Measurements from ENCODE around the gene TEAD4.

Gene TEAD4

GRCh38 chr12:3085341-3086139 lies 126.3 kb downstream of the TEAD4 start:
- no peak for DNase-seq

DNA sequence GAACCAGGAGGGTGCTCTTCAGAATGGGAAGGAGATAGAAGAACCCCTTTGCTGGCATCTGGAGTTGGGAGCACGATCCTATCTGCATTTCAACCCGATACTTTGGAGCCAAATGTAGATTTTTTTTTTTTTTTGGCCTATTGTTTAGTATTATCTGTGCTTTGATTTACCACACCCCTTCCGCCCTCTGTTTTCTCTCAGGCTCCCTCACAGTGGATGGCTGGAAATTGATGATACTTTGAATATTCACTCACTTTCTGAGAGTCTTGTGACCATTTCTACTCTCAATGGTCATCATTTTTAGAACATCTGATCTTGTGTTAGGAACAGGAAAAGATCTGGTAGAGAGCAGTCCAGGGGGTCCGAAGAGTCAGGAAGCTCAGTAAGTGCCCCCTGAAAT lies 127.0 kb downstream of the TEAD4 start:
- no peak for DNase-seq

GRCh38 chr12:3086729-3087323 lies 127.6 kb downstream of the TEAD4 start:
- no peak for DNase-seq

GRCh38 chr12:3087758-3088650 lies 128.8 kb downstream of the TEAD4 start:
- peak; percentile 13 for DNase-seq

DNA sequence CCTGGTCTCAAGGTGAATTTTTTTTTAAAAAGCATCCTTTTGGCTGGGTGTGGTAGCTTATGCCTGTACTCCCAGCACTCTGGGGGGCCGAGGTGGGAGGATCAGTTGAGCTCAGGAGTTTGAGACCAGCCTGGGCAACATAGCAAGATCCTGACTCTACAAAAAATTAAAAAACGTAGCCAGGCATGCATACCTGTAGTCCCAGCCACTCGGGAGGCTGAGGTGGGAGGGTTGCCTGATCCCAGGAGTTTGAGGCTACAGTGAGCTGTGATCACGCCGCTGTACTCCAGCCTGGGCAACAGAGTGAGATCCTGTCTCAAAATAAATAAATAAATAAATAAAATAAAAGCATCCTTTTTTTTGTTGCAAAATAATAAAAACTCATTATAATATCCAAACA lies 130.4 kb downstream of the TEAD4 start:
- DNase-seq = no peak
